Astrocyte of the cerebellum (primary cell): Measurements from ENCODE around the gene PTPN14.
"Not testable (repeated sequence)": the region's sequence is repeated elsewhere in the genome, so short reads cannot be mapped to it uniquely, and the experiment has no call there.

Experiments
- DNase-seq: peaks from one replicate; pipeline ENCODE4 v3.0.0-alpha.2; 2011; ENCODE audit warnings: low read depth
- H3K4me3 ChIP-seq: 2 replicates; pipeline ENCODE4 v1.5.1; 2011; ENCODE audit warnings: mild to moderate bottlenecking, low read depth, low read length, moderate library complexity
- in situ Hi-C: cut with HindIII; loops from 2 replicates; pipeline ENCODE4 v1.10.0; 2017; ENCODE audit warnings: low sequenced_read_pairs
- TF ChIP-seq, protein P1 (sequence below): IDR thresholded peaks from 2 replicates; pipeline ENCODE4 v1.5.1; 2012; ENCODE audit warnings: low read length, low read depth, moderate library complexity, mild to moderate bottlenecking; ENCODE audit errors: missing control alignments

PTPN14 gene

DNA sequence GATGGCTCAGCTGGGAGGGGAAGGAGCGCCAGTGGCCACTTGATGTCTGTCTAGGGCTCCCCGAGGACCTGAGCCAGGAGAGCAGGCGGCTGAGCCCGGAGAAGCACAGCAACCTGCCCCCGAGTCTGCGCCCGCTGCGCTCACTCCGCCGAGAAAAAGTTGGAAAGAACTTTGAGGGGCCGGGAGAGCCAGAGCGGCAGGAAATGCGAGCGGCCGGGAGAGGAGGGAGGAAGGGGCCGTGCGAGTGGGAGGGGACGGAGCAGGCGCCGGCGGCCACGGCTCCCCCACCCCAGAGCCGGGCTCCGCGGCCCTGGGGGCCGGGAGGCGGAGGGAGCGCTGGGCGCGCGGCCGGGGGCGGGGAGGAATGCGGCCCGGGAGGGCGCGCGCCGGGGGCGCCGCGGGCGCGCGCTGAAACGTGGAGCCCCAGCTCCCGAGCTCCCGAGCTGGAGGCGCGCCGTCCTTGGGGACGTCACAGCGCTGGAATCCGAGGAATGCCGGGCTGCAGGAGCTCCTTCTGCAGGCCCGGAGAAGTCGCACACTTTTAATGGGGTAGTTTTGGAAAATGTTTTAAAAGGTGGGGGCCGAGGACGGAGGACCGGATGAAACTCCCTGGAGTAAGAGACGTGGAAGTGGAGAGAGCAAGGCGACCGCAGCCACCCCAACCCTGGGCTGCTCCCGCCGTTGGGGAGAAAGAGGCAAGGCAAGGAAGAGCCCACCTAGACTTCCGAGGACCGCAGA is at the start of gene PTPN14:
Gene PTPN14, minus strand, starts transcription at position 167 of the 738 bp plus-strand sequence. CDS start 86,799 bp downstream, outside the sequence.
- DNase-seq: peak; percentile 88
- TF ChIP-seq, protein P1, sequence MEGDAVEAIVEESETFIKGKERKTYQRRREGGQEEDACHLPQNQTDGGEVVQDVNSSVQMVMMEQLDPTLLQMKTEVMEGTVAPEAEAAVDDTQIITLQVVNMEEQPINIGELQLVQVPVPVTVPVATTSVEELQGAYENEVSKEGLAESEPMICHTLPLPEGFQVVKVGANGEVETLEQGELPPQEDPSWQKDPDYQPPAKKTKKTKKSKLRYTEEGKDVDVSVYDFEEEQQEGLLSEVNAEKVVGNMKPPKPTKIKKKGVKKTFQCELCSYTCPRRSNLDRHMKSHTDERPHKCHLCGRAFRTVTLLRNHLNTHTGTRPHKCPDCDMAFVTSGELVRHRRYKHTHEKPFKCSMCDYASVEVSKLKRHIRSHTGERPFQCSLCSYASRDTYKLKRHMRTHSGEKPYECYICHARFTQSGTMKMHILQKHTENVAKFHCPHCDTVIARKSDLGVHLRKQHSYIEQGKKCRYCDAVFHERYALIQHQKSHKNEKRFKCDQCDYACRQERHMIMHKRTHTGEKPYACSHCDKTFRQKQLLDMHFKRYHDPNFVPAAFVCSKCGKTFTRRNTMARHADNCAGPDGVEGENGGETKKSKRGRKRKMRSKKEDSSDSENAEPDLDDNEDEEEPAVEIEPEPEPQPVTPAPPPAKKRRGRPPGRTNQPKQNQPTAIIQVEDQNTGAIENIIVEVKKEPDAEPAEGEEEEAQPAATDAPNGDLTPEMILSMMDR: peak; percentile 53
- in situ Hi-C loops: no loop called here
- H3K4me3 ChIP-seq: peak within 1 kb of the TSS; percentile 89

DNA sequence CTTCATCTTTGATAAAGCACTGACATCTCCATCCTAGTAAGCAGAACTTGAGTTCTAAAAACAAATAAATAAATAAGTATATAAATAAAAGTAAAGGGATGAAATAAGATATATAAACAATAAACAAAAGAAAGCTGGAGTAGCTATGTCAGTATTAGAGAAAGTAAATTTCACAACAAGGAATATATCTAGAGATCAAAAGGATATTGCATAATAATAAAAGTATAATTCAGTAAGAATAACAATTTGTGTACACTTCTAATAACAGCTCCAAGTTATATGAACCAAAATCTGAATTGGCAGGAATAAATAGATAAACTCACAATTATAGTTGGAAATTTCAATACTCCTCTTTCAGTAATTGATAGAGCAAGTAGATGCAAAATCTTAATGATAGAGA is 41.8 kb upstream of the PTPN14 start:
- TF ChIP-seq, protein P1: no peak
- in situ Hi-C loops: loop anchor here (25.0 kb wide), 1 partner anchor 256 kb away; no protein-coding TSS in a partner anchor
- H3K4me3 ChIP-seq: no peak overlapping the region
- no peak for DNase-seq

DNA sequence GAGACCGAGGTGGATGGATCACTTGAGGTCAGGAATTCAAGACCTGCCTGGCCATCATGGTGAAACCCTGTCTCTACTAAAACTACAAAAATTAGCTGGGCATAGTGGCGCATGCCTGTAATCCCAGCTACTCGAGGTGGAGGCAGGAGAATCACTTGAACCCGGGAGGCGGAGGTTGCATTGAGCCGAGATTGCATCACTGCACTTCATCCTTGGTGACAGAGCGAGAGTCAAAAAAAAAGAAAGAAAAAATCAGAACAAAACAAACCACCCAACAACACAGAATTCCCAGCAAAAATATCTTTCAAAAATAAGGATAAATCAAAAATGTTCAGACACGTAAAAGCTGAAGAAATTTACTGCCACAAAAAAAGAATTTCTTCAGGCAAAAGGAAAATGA is 40.5 kb upstream of the PTPN14 start:
- DNase-seq, H3K4me3 ChIP-seq: not testable (repeated sequence)
- in situ Hi-C loops: loop anchor here (25.0 kb wide), 1 partner anchor 255 kb away; no protein-coding TSS in a partner anchor

- in situ Hi-C loops: loop anchor here (25.0 kb wide), 1 partner anchor 253 kb away; no protein-coding TSS in a partner anchor
- no peak for DNase-seq
- TF ChIP-seq, protein P1: no peak
- no peak overlapping the region for H3K4me3 ChIP-seq
These were observed 39.3 kb upstream of the PTPN14 start for GRCh38 chr1:214590696-214591095.

DNA sequence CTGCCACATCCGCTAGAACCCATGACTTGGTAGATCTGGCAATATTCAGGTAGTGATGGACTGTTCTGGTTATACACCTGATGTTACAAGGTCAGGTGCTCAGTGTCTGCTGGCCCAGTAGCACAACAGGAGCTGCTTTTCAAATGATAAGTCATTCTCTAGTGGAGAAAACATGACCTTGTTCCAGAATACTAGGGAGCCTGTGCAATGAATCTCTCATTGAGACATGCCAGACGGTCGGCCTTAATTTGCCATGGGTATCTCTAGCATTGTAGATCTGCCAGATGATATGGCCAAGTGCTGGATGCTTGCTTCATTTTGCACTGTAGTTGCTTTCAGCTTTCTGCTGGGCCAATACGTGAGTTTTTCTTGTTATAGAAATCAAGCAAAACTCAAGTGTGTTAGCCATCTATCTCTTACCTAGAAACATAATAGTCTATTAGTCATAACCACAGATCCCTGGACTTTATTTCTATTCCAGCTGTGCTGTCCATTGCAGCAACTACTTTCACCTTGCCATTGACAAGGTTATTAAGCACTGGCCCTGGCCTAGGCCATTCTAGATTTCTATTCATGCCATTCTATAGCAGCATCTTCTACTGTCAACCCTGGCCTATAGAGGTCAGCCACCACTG is 37.7 kb upstream of the PTPN14 start:
- H3K4me3 ChIP-seq: no peak overlapping the region
- in situ Hi-C loops: loop anchor here (25.0 kb wide), 1 partner anchor 252 kb away; no protein-coding TSS in a partner anchor
- DNase-seq: peak; percentile 64
- TF ChIP-seq, protein P1: no peak

GRCh38 chr1:214587165-214587564 is 35.8 kb upstream of the PTPN14 start:
- H3K4me3 ChIP-seq: no peak overlapping the region
- in situ Hi-C loops: loop anchor here (25.0 kb wide), 1 partner anchor 250 kb away; no protein-coding TSS in a partner anchor
- no peak for DNase-seq
- TF ChIP-seq, protein P1: no peak

DNA sequence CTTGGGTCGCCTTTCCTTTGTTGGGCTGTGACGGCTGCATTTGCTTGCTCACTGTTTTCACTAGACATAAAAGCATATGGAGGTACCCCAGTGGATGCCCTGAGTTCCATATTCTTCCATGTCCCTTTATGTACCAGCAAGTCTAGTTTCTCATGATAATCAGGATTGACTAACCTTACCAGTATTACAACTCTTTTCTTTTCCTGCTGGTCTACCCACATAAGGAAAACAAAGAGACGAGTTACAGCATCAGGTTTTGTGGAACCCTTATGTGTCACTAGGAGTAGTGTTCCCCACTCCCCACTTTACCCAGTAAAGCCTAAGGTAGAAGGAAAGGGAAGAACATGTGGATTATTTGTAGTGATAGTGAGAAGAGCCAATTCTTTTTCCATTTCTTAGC is 35.2 kb upstream of the PTPN14 start:
- no peak for DNase-seq
- TF ChIP-seq, protein P1: no peak
- no peak overlapping the region for H3K4me3 ChIP-seq
- in situ Hi-C loops: loop anchor here (25.0 kb wide), 1 partner anchor 249 kb away; no protein-coding TSS in a partner anchor
